HepG2 (cell line): ENCODE data around the gene PANK2. TPM values are rescaled to one million over a fixed set of nuclear protein-coding genes. Genes with fewer than 3 reads are reported as not detected.

Experiments used
- microRNA counts: library from miRNA; unstranded; fragments of <30 nt; microRNA quantifications from one replicate; lab custom pipeline; 2015
- microRNA-seq: library from miRNA; unstranded; fragments of <30 nt; microRNA quantifications from one replicate; pipeline ENCODE4, GENCODE V29; 2020
- polyA plus RNA-seq, 8 experiments: library from polyadenylated mRNA; depleted of rRNA in 3 of 8; stranded (reverse) in 7 of 8; unstranded in 1 of 8; fragments of >200 nt; fragmentation: Illumina TruSeq in 4 of 8; extraction: Trizol in 4 of 8; gene quantifications; 2 replicates each; pipeline versions ENCODE4 v1.2.1 to v1.2.3, GENCODE V29; 2011 to 2016; ENCODE audit warnings: low read depth in 4 of 8, missing spikeins in 1 of 8, mixed read lengths in 1 of 8; ENCODE audit not compliant: insufficient read depth in 1 of 8
- small RNA-seq, 3 experiments: library from RNA; depleted of rRNA; stranded (forward); fragments of <200 nt; gene quantifications; one replicate each; pipeline ENCODE3, GENCODE V24; 2012; ENCODE audit warnings: low read depth in 2 of 3, low replicate concordance in 1 of 3; ENCODE audit not compliant: insufficient read length in 3 of 3, insufficient read depth in 2 of 3
- total RNA-seq, 5 experiments: library from RNA; depleted of rRNA; stranded (reverse); fragments of >200 nt; fragmentation: Illumina TruSeq; extraction: Trizol; gene quantifications; 2 replicates each; pipeline ENCODE4 v1.2.3, GENCODE V29; 2016; ENCODE audit warnings: low read depth in 1 of 5

Gene PANK2
- total and polyA plus RNA-seq, 2 of the 13 experiments (the other 11 are each of a cell fraction or from before 2014, with no cell fraction given), result 39.2 to 123 TPM

MicroRNA genes within 50 kb of the gene (microRNA counts, 767-probe panel; counts per million panel counts)
- not detected for microRNA hsa-miR-103a-3p (lab: Ali Mortazavi, UCI)

Small RNA genes within 50 kb of the gene (microRNA-seq; reads per million reads assigned to microRNA genes)
- gene MIR103A2, result not detected
- gene MIR103B2, result not detected

Small RNA genes within 50 kb of the gene (small RNA-seq; reads per million reads assigned to genes)
- 1.0 to 398 (median 73.5) reads per million in 3 experiments for gene MIR103A2

Other genes with a start within 250 kb of the PANK2 start
- gene GFRA4, start 226.0 kb upstream of the PANK2 start, total RNA-seq (2016; rRNA removed; fragmentation: Illumina TruSeq; extraction: Trizol), result not detected in 2 replicates
- not detected in 2 replicates for gene GFRA4, start 226.0 kb upstream of the PANK2 start, polyA plus RNA-seq (2011; rRNA removed)
- not detected in 2 replicates for gene ADAM33, start 207.4 kb upstream of the PANK2 start, total RNA-seq (2016; rRNA removed; fragmentation: Illumina TruSeq; extraction: Trizol)
- not detected in 2 replicates for gene ADAM33, start 207.4 kb upstream of the PANK2 start, polyA plus RNA-seq (2011; rRNA removed)
- not detected in 2 replicates for gene SIGLEC1, start 176.8 kb upstream of the PANK2 start, total RNA-seq (2016; rRNA removed; fragmentation: Illumina TruSeq; extraction: Trizol)
- 0.01 TPM in 1 of 2 replicates, not detected in the other for gene SIGLEC1, start 176.8 kb upstream of the PANK2 start, polyA plus RNA-seq (2011; rRNA removed)
- gene HSPA12B, start 156.7 kb upstream of the PANK2 start, total RNA-seq (2016; rRNA removed; fragmentation: Illumina TruSeq; extraction: Trizol), result not detected in 2 replicates
- 0.01 TPM in 2 replicates for gene HSPA12B, start 156.7 kb upstream of the PANK2 start, polyA plus RNA-seq (2011; rRNA removed)
- 70.0 and 90.6 TPM in 2 replicates for gene ADISSP, start 121.6 kb upstream of the PANK2 start, total RNA-seq (2016; rRNA removed; fragmentation: Illumina TruSeq; extraction: Trizol)
- gene ADISSP, start 121.6 kb upstream of the PANK2 start, polyA plus RNA-seq (2011; rRNA removed), result 38.3 and 51.7 TPM in 2 replicates
- 0.27 and 0.32 TPM in 2 replicates for gene SPEF1, start 107.9 kb upstream of the PANK2 start, total RNA-seq (2016; rRNA removed; fragmentation: Illumina TruSeq; extraction: Trizol)
- 0.05 and 0.11 TPM in 2 replicates for gene SPEF1, start 107.9 kb upstream of the PANK2 start, polyA plus RNA-seq (2011; rRNA removed)
- 42.9 and 54.5 TPM in 2 replicates for gene CENPB, start 102.6 kb upstream of the PANK2 start, total RNA-seq (2016; rRNA removed; fragmentation: Illumina TruSeq; extraction: Trizol)
- 10.4 and 15.6 TPM in 2 replicates for gene CENPB, start 102.6 kb upstream of the PANK2 start, polyA plus RNA-seq (2011; rRNA removed)
- 14.5 and 19.3 TPM in 2 replicates for gene CDC25B, start 93.1 kb upstream of the PANK2 start, total RNA-seq (2016; rRNA removed; fragmentation: Illumina TruSeq; extraction: Trizol)
- 14.3 and 19.4 TPM in 2 replicates for gene CDC25B, start 93.1 kb upstream of the PANK2 start, polyA plus RNA-seq (2011; rRNA removed)
- 23.2 and 23.7 TPM in 2 replicates for gene AP5S1, start 68.8 kb upstream of the PANK2 start, total RNA-seq (2016; rRNA removed; fragmentation: Illumina TruSeq; extraction: Trizol)
- 7.9 and 9.1 TPM in 2 replicates for gene AP5S1, start 68.8 kb upstream of the PANK2 start, polyA plus RNA-seq (2011; rRNA removed)
- 36.6 and 44.4 TPM in 2 replicates for gene MAVS, start 42.6 kb upstream of the PANK2 start, total RNA-seq (2016; rRNA removed; fragmentation: Illumina TruSeq; extraction: Trizol)
- gene MAVS, start 42.6 kb upstream of the PANK2 start, polyA plus RNA-seq (2011; rRNA removed), result 27.3 and 27.8 TPM in 2 replicates
- gene RNF24, start 126.2 kb downstream of the PANK2 start, total RNA-seq (2016; rRNA removed; fragmentation: Illumina TruSeq; extraction: Trizol), result 2.4 and 2.9 TPM in 2 replicates
- gene RNF24, start 126.2 kb downstream of the PANK2 start, polyA plus RNA-seq (2011; rRNA removed), result 10.4 TPM in 2 replicates